ENCODE data around the gene YKT6.
A peak's percentile ranks its signal among the peaks of the same experiment; 100 is the strongest.
"Not testable (repeated sequence)": the region's sequence is repeated elsewhere in the genome, so short reads cannot be mapped to it uniquely, and the experiment has no call there.

Gene YKT6

GRCh38 chr7:44200699-44201461 is at the start of gene YKT6:
TSS of gene YKT6 (plus strand) at chr7:44200978. CDS start at chr7:44201136, 158 bp downstream.
- peak; percentile 97 for DNase-seq

- DNase-seq, result no peak
Measured at GRCh38 chr7:44151956-44152355, 48.8 kb upstream of the YKT6 start.

GRCh38 chr7:44152971-44153947 is 47.5 kb upstream of the YKT6 start:
- DNase-seq, result no peak

GRCh38 chr7:44153948-44154335 is 46.8 kb upstream of the YKT6 start:
- DNase-seq, result no peak

- no peak for DNase-seq
Measured at GRCh38 chr7:44154703-44155102, 46.1 kb upstream of the YKT6 start.

GRCh38 chr7:44155191-44156185 is 45.3 kb upstream of the YKT6 start:
- no peak for DNase-seq

- DNase-seq, result no peak
Measured at GRCh38 chr7:44156453-44157010, 44.2 kb upstream of the YKT6 start.

GRCh38 chr7:44157116-44158080 is 43.4 kb upstream of the YKT6 start:
- DNase-seq, result no peak

- no peak for DNase-seq
Measured at GRCh38 chr7:44158096-44158872, 42.5 kb upstream of the YKT6 start.

- DNase-seq, result no peak
Measured at GRCh38 chr7:44158873-44159631, 41.7 kb upstream of the YKT6 start.

GRCh38 chr7:44159824-44160630 is 40.8 kb upstream of the YKT6 start:
- no peak for DNase-seq

- no peak for DNase-seq
Measured at GRCh38 chr7:44161371-44161770, 39.4 kb upstream of the YKT6 start.

GRCh38 chr7:44162179-44162578 is 38.6 kb upstream of the YKT6 start:
- DNase-seq, result no peak

- DNase-seq, result no peak
Measured at GRCh38 chr7:44162785-44163395, 37.9 kb upstream of the YKT6 start.

- DNase-seq, result no peak
Measured at GRCh38 chr7:44163591-44163990, 37.2 kb upstream of the YKT6 start.

GRCh38 chr7:44167920-44168319 is 32.9 kb upstream of the YKT6 start:
- no peak for DNase-seq

- not testable (repeated sequence) for DNase-seq
Measured at GRCh38 chr7:44171901-44172300, 28.9 kb upstream of the YKT6 start.

GRCh38 chr7:44172352-44172751 is 28.4 kb upstream of the YKT6 start:
- DNase-seq, result no peak
